ENCODE measurements around the gene SF3B1.
"Not testable (repeated sequence)": the region's sequence is repeated elsewhere in the genome, so short reads cannot be mapped to it uniquely, and the experiment has no call there.

Gene SF3B1

DNA sequence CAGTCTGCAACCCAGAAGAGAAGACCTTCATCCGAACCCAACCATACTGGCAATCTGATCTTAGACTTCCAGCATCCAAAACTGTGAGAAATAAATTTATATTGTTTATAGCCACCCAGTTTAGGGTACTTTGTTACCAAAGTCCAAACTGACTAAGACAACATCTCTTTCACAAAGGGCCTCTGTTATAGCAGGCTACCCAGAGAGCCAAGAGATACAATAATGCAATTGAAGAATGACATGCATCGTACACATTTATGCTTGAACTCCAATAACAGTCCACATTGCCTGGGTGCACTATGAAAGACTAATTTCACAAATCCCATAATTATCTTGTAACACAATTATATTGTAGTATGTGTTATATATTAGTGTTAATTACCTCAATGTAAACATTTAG lies 85.1 kb downstream of the SF3B1 start:
- no peak for DNase-seq (ENCODE audit: low read depth)
- in situ Hi-C loops (cut with HindIII; ENCODE audit: low sequenced_read_pairs) = no loop called here
- no peak overlapping the region for H3K4me3 ChIP-seq (ENCODE audit: low read depth, low read length)
- TF ChIP-seq, protein P1, sequence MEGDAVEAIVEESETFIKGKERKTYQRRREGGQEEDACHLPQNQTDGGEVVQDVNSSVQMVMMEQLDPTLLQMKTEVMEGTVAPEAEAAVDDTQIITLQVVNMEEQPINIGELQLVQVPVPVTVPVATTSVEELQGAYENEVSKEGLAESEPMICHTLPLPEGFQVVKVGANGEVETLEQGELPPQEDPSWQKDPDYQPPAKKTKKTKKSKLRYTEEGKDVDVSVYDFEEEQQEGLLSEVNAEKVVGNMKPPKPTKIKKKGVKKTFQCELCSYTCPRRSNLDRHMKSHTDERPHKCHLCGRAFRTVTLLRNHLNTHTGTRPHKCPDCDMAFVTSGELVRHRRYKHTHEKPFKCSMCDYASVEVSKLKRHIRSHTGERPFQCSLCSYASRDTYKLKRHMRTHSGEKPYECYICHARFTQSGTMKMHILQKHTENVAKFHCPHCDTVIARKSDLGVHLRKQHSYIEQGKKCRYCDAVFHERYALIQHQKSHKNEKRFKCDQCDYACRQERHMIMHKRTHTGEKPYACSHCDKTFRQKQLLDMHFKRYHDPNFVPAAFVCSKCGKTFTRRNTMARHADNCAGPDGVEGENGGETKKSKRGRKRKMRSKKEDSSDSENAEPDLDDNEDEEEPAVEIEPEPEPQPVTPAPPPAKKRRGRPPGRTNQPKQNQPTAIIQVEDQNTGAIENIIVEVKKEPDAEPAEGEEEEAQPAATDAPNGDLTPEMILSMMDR (IDR thresholded peaks at IDR 0.05; ENCODE audit: low read depth, low read length, missing control alignments) = no peak

DNA sequence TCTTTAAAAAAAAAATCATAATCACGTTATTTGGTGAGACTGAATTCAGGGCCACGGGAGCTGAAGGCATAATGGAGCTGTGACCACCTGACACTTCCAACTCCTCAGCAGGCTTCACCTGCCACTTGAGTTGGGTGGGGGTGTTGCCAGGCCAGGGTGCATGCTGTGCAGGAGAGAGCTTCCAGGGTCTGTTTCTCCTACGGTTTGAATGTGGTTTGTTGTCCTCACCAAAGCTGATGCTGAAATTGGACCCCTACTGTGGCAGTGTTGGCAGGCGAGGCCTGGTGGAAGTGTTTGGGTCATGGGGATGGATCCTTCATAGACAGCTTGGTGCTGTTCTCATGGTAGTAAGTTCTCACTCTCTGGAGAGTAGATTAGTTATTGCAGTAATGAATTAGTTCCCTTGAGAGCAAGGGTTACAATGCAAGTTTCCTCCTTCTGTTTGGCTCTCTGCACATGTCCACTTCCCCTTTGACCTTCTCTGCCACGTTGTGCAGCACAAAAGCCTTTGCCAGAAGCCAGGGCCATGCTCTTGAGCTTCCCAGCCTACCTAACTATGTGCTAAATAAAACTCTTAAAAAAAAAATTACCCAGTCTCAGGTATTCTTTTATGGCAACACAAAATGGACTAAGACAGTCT lies 86.0 kb downstream of the SF3B1 start:
- in situ Hi-C loops (cut with HindIII; ENCODE audit: low sequenced_read_pairs) = no loop called here
- DNase-seq (ENCODE audit: low read depth) = no peak
- H3K4me3 ChIP-seq (ENCODE audit: low read depth, low read length) = no peak overlapping the region
- TF ChIP-seq, protein P1 (IDR thresholded peaks at IDR 0.05; ENCODE audit: low read depth, low read length, missing control alignments) = no peak

DNA sequence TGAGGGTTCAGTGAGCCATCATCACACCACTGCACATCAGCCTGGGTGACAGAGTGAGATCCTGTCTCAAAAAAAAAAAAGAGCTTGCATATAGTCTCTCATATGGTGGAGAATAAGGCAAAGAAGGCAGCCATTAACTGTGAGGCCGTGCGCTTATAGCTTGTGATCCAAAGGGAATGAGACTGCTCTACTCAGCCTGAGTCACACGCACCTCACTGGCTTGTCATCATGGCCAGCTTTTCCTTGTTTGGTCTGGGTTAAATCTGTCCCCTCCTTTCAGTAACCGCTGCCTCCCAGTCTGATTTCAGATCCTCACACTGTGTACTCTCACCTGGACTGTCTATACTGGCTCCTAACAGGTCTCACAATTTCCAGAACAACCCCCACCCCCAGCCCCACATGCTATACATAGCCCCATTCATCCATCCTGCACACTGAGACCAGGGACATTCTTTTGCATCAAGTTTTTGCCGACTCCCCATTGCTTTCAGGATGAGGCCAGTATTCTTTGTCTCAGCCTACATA lies 88.9 kb downstream of the SF3B1 start:
- no peak overlapping the region for H3K4me3 ChIP-seq (ENCODE audit: low read depth, low read length)
- TF ChIP-seq, protein P1 (IDR thresholded peaks at IDR 0.05; ENCODE audit: low read depth, low read length, missing control alignments) = no peak
- in situ Hi-C loops (cut with HindIII; ENCODE audit: low sequenced_read_pairs) = no loop called here
- no peak for DNase-seq (ENCODE audit: low read depth)

DNA sequence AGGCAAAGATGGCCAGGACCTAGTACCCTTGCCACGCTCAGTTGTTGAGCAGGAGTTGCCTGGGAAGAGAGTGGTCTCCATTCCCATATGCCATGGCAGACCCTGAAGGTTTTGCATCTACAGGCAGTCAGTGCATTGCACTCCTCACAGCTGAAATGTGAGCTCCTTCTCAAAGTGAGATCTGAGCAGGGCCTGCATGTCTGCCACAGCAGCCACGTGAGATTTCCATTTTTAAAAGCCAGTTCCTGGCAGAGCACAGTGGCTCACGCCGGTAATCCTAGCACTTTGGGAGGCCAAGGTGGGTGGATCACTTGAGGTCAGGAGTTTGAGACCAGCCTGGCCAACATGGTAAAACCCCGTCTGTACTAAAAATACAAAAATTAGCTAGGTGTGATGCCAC lies 90.9 kb downstream of the SF3B1 start:
- in situ Hi-C loops (cut with HindIII; ENCODE audit: low sequenced_read_pairs); H3K4me3 ChIP-seq (ENCODE audit: low read depth, low read length); DNase-seq (ENCODE audit: low read depth): not testable (repeated sequence)

DNA sequence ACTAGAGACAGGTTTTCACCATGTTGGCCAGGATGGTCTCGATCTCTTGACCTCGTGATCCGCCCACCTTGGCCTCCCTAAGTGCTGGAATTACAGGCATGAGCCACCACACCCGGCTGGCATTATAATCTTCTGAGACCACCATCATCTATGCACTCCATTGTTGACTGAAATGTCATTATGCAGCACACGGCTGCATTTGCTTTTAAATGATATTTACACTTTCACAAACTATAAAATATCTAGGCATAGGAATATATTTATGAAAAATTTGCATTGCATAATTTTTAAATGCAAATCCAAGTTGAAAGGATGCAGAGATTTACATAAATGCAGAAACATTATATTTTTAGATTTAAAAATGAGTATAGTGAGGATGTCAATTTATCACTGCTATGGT lies 94.2 kb downstream of the SF3B1 start:
- DNase-seq (ENCODE audit: low read depth) = no peak
- TF ChIP-seq, protein P1 (IDR thresholded peaks at IDR 0.05; ENCODE audit: low read depth, low read length, missing control alignments) = no peak
- in situ Hi-C loops (cut with HindIII; ENCODE audit: low sequenced_read_pairs) = no loop called here
- H3K4me3 ChIP-seq (ENCODE audit: low read depth, low read length) = no peak overlapping the region

All from astrocyte of the cerebellum (primary cell).